Islet precursor cell (in vitro differentiated cells): ENCODE results near the gene GCNT4.

Source experiments
- DNase-seq: peaks from one replicate; pipeline ENCODE4 v3.0.0-alpha.2; 2018

GCNT4 gene

GRCh38 chr5:75010838-75011237 is 41.5 kb downstream of the GCNT4 start:
- DNase-seq: no peak

GRCh38 chr5:75009556-75010345 is 42.6 kb downstream of the GCNT4 start:
- DNase-seq: no peak

GRCh38 chr5:75006865-75007822 is 45.2 kb downstream of the GCNT4 start:
- DNase-seq: peak; percentile 59

- no peak for DNase-seq
Observed at GRCh38 chr5:75005561-75005960, 46.8 kb downstream of the GCNT4 start.
